Kidney capillary endothelial cell (primary cell): ENCODE data around the gene UQCRQ.

Source experiments
- DNase-seq: peaks from one replicate; pipeline ENCODE4 v3.0.0-alpha.2; 2018; ENCODE audit warnings: low spot score

Gene UQCRQ

GRCh38 chr5:132866342-132867045 is at the start of gene UQCRQ, which contains the start of gene GDF9:
TSS of gene UQCRQ (plus strand) at chr5:132866642. CDS start at chr5:132866882, 240 bp downstream.
TSS of gene GDF9 (minus strand) at chr5:132866469. CDS start at chr5:132864533, 1,936 bp downstream.
- DNase-seq, result peak; percentile 100

- DNase-seq, result no peak
These were observed 49.4 kb upstream of the UQCRQ start for GRCh38 chr5:132817011-132817410.

GRCh38 chr5:132819468-132819867 is 47.0 kb upstream of the UQCRQ start:
- no peak for DNase-seq

- peak; percentile 92 for DNase-seq
These were observed 46.2 kb upstream of the UQCRQ start for GRCh38 chr5:132820162-132820754.

GRCh38 chr5:132821350-132821749 is 45.1 kb upstream of the UQCRQ start:
- DNase-seq, result no peak

- no peak for DNase-seq
These were observed 44.7 kb upstream of the UQCRQ start for GRCh38 chr5:132821791-132822190.

- no peak for DNase-seq
These were observed 43.6 kb upstream of the UQCRQ start for GRCh38 chr5:132822650-132823480.

- DNase-seq, result no peak
These were observed 42.9 kb upstream of the UQCRQ start for GRCh38 chr5:132823481-132824050.

- no peak for DNase-seq
These were observed 42.0 kb upstream of the UQCRQ start for GRCh38 chr5:132824426-132824825.

- DNase-seq, result no peak
These were observed 41.2 kb upstream of the UQCRQ start for GRCh38 chr5:132825033-132825833.

- DNase-seq, result no peak
These were observed 40.5 kb upstream of the UQCRQ start for GRCh38 chr5:132825834-132826391.

GRCh38 chr5:132826424-132827082 is 39.9 kb upstream of the UQCRQ start:
- no peak for DNase-seq

- no peak for DNase-seq
These were observed 38.3 kb upstream of the UQCRQ start for GRCh38 chr5:132827943-132828673.

GRCh38 chr5:132828846-132829494 is 37.5 kb upstream of the UQCRQ start:
- no peak for DNase-seq

GRCh38 chr5:132829742-132830435 is 36.6 kb upstream of the UQCRQ start:
- DNase-seq, result peak; percentile 63

GRCh38 chr5:132830436-132831094 is 35.9 kb upstream of the UQCRQ start, which contains the start of gene SHROOM1:
TSS of gene SHROOM1 (minus strand) at chr5:132830647. CDS start at chr5:132826140, 4,507 bp downstream.
- DNase-seq, result peak; percentile 49

GRCh38 chr5:132831095-132831860 is 35.2 kb upstream of the UQCRQ start:
- no peak for DNase-seq
